H9 (cell line): Measurements from ENCODE around the gene PABPC1L2B. TPM values are rescaled to one million over a fixed set of nuclear protein-coding genes. Genes with fewer than 3 reads are reported as not detected.
"Not testable (repeated sequence)": the region's sequence is repeated elsewhere in the genome, so short reads cannot be mapped to it uniquely, and the experiment has no call there.

Source experiments
- DNase-seq: peaks from one replicate; pipeline ENCODE4 v3.0.0-alpha.2; 2017
- H2AFZ ChIP-seq: one replicate; pipeline ENCODE4 v1.6.1; 2013; ENCODE audit warnings: mild to moderate bottlenecking, low read length, control low read depth, moderate library complexity
- H2AK5ac ChIP-seq: 2 replicates; pipeline ENCODE4 v1.6.1; 2013; ENCODE audit warnings: low read length, control low read depth, mixed read lengths; ENCODE audit not compliant: insufficient read length
- H2BK120ac ChIP-seq: one replicate; pipeline ENCODE4 v1.6.1; 2013; ENCODE audit warnings: low read depth, mild to moderate bottlenecking, low read length, control low read depth, inconsistent platforms; ENCODE audit not compliant: poor library complexity, severe bottlenecking
- H2BK12ac ChIP-seq: 2 replicates; pipeline ENCODE4 v1.6.1; 2013; ENCODE audit warnings: low read length, control low read depth, mixed read lengths, low read depth; ENCODE audit not compliant: insufficient read length
- H2BK15ac ChIP-seq: 2 replicates; pipeline ENCODE4 v1.6.1; 2013; ENCODE audit warnings: low read depth, low read length, control low read depth
- H2BK20ac ChIP-seq: one replicate; pipeline ENCODE4 v1.6.1; 2013; ENCODE audit warnings: low read depth, mild to moderate bottlenecking, low read length, control low read depth, inconsistent platforms; ENCODE audit not compliant: poor library complexity, severe bottlenecking
- H2BK5ac ChIP-seq: 2 replicates; pipeline ENCODE4 v1.6.1; 2013; ENCODE audit warnings: low read length, control low read depth, mixed read lengths; ENCODE audit not compliant: insufficient read length
- H3K14ac ChIP-seq: 2 replicates; pipeline ENCODE4 v1.6.1; 2013; ENCODE audit warnings: low read length, control low read depth; ENCODE audit not compliant: insufficient read depth
- H3K18ac ChIP-seq: 2 replicates; pipeline ENCODE4 v1.6.1; 2013; ENCODE audit warnings: low read depth, mild to moderate bottlenecking, mixed read lengths, low read length, control low read depth; ENCODE audit not compliant: insufficient read length
- H3K23ac ChIP-seq: 2 replicates; pipeline ENCODE4 v1.6.1; 2013; ENCODE audit warnings: low read length, control low read depth, mixed read lengths, low read depth; ENCODE audit not compliant: insufficient read length
- H3K23me2 ChIP-seq: 2 replicates; pipeline ENCODE4 v1.6.1; 2013; ENCODE audit warnings: low read depth, mild to moderate bottlenecking, mixed read lengths, low read length, control low read depth; ENCODE audit not compliant: insufficient read length, poor library complexity, severe bottlenecking
- H3K27ac ChIP-seq: 2 replicates; pipeline ENCODE4 v1.5.1; 2013; ENCODE audit warnings: low read length, control low read depth, mixed read lengths, low read depth; ENCODE audit not compliant: insufficient read length
- H3K27me3 ChIP-seq: 2 replicates; pipeline ENCODE4 v1.6.1; 2013; ENCODE audit warnings: low read length, control low read depth, inconsistent platforms; ENCODE audit not compliant: insufficient read depth
- H3K4ac ChIP-seq: 2 replicates; pipeline ENCODE4 v1.6.1; 2013; ENCODE audit warnings: low read depth, mild to moderate bottlenecking, control low read depth, inconsistent platforms, low read length, moderate library complexity
- H3K4me1 ChIP-seq: 2 replicates; pipeline ENCODE4 v1.6.1; 2013; ENCODE audit warnings: low read length, control low read depth, inconsistent platforms; ENCODE audit not compliant: insufficient read depth
- H3K4me2 ChIP-seq: 2 replicates; pipeline ENCODE4 v1.6.1; 2013; ENCODE audit warnings: low read length, control low read depth, mixed read lengths; ENCODE audit not compliant: insufficient read length, insufficient read depth
- H3K56ac ChIP-seq: 2 replicates; pipeline ENCODE4 v1.6.1; 2013; ENCODE audit warnings: low read depth, mild to moderate bottlenecking, mixed read lengths, low read length, control low read depth; ENCODE audit not compliant: insufficient read length
- H3K79me1 ChIP-seq: 2 replicates; pipeline ENCODE4 v1.6.1; 2013; ENCODE audit warnings: low read depth, mild to moderate bottlenecking, moderate library complexity, low read length, control low read depth, inconsistent platforms; ENCODE audit not compliant: insufficient read depth, poor library complexity, severe bottlenecking
- H3K79me2 ChIP-seq: 2 replicates; pipeline ENCODE4 v1.6.1; 2013; ENCODE audit warnings: low read length, control low read depth, inconsistent platforms; ENCODE audit not compliant: insufficient read depth
- H3K9ac ChIP-seq: 2 replicates; pipeline ENCODE4 v1.6.1; 2013; ENCODE audit warnings: low read length, control low read depth, mixed read lengths; ENCODE audit not compliant: insufficient read length; ENCODE audit errors: extremely low read depth
- H3K9me3 ChIP-seq: one replicate; pipeline ENCODE4 v1.6.1; 2013; ENCODE audit warnings: low read depth, low read length, inconsistent platforms; ENCODE audit not compliant: control insufficient read depth
- H3T11ph ChIP-seq: one replicate; pipeline ENCODE4 v1.6.1; 2013; ENCODE audit warnings: mild to moderate bottlenecking, low read length, control low read depth, inconsistent platforms
- H4K20me1 ChIP-seq: one replicate; pipeline ENCODE4 v1.6.1; 2013; ENCODE audit not compliant: control insufficient read depth, insufficient read length, insufficient read depth
- H4K5ac ChIP-seq: 2 replicates; pipeline ENCODE4 v1.6.1; 2013; ENCODE audit warnings: low read depth, mild to moderate bottlenecking, mixed read lengths, low read length, control low read depth; ENCODE audit not compliant: insufficient read length
- H4K8ac ChIP-seq: replicated peaks from 2 replicates; pipeline ENCODE4 v1.6.1; 2013; ENCODE audit warnings: low read length, control low read depth, mixed read lengths, low read depth; ENCODE audit not compliant: insufficient read length
- H4K91ac ChIP-seq: 2 replicates; pipeline ENCODE4 v1.6.1; 2013; ENCODE audit warnings: low read depth, mild to moderate bottlenecking, moderate library complexity, mixed read lengths, low read length, control low read depth; ENCODE audit not compliant: insufficient read length
- H3K27ac Mint-ChIP-seq, 3 experiments: 2 replicates in 2 of 3; 3 replicates in 1 of 3; pipeline ENCODE4 v1.8.0; 2020 to 2021; ENCODE audit warnings: mixed read lengths in 3 of 3, mild to moderate bottlenecking in 1 of 3, moderate library complexity in 1 of 3
- H3K27me3 Mint-ChIP-seq: 2 replicates; pipeline ENCODE4 v1.8.0; 2021; ENCODE audit warnings: low read depth, mild to moderate bottlenecking, moderate library complexity, mixed read lengths
- H3K36me3 Mint-ChIP-seq, 3 experiments: 2 replicates in 2 of 3; 3 replicates in 1 of 3; pipeline ENCODE4 v1.8.0; 2020 to 2021; ENCODE audit warnings: low read depth in 3 of 3, mixed read lengths in 3 of 3; ENCODE audit not compliant: insufficient read depth in 1 of 3
- H3K4me1 Mint-ChIP-seq, 2 experiments: 2 replicates each; pipeline ENCODE4 v1.8.0; 2020; ENCODE audit warnings: mixed read lengths in 2 of 2
- H3K4me3 Mint-ChIP-seq, 2 experiments: 2 replicates in 1 of 2; 3 replicates in 1 of 2; pipeline ENCODE4 v1.8.0; 2020 to 2021; ENCODE audit warnings: mild to moderate bottlenecking in 2 of 2, mixed read lengths in 2 of 2, moderate library complexity in 1 of 2
- H3K9me3 Mint-ChIP-seq, 2 experiments: 2 replicates in 1 of 2; 3 replicates in 1 of 2; pipeline ENCODE4 v1.8.0; 2020; ENCODE audit warnings: mild to moderate bottlenecking in 2 of 2, mixed read lengths in 2 of 2, moderate library complexity in 1 of 2
- WGBS: extraction: QIAGEN DNeasy Blood & Tissue Kit; methylation state at CpG from one replicate; pipeline ENCODE4 v1.1.7; 2013; ENCODE audit warnings: missing lambda C conversion rate, low lambda C conversion rate, mixed read lengths; ENCODE audit not compliant: insufficient read length; ENCODE audit errors: extremely low coverage; 5-methylcytosine and 5-hydroxymethylcytosine counted together
- total RNA-seq: library from RNA; stranded (reverse); gene quantifications from 2 replicates; pipeline ENCODE4 v1.2.1, GENCODE V29; 2021

PABPC1L2B gene
- total RNA-seq, 1 experiment from 2014 or later: 1.8 TPM

GRCh38 chrX:72980894-72981469, 21.8 kb upstream of the PABPC1L2B start:
- not testable (repeated sequence) for H4K8ac ChIP-seq, H3K4me3 Mint-ChIP-seq, H3K14ac ChIP-seq, H3T11ph ChIP-seq, H2AK5ac ChIP-seq, H2BK20ac ChIP-seq, H2BK120ac ChIP-seq, H3K9me3 ChIP-seq, H3K4me1 ChIP-seq, H3K9ac ChIP-seq, H3K27ac Mint-ChIP-seq, H3K23me2 ChIP-seq, H3K27me3 ChIP-seq, H2BK5ac ChIP-seq, H3K79me2 ChIP-seq, H3K56ac ChIP-seq, H2BK15ac ChIP-seq, H4K20me1 ChIP-seq, H3K27me3 Mint-ChIP-seq, H3K18ac ChIP-seq, H2AFZ ChIP-seq, H3K4me1 Mint-ChIP-seq, H4K5ac ChIP-seq, H3K23ac ChIP-seq, H3K27ac ChIP-seq, H3K79me1 ChIP-seq, H3K4me2 ChIP-seq, H3K36me3 Mint-ChIP-seq, H3K4ac ChIP-seq, DNase-seq, H2BK12ac ChIP-seq, H4K91ac ChIP-seq
- H3K9me3 Mint-ChIP-seq: peaks cover 57 to 58% of the 10 kb centered on the region in 2 experiments
- WGBS: no CpG with 5 or more reads among the region's 5 CpGs

- H4K5ac ChIP-seq, H3T11ph ChIP-seq, H3K27me3 ChIP-seq, H3K18ac ChIP-seq, H3K36me3 Mint-ChIP-seq, H2BK15ac ChIP-seq, H3K4me2 ChIP-seq, H3K27ac ChIP-seq, H3K9me3 Mint-ChIP-seq, H2AFZ ChIP-seq, H4K8ac ChIP-seq, H3K14ac ChIP-seq, H3K79me1 ChIP-seq, H3K79me2 ChIP-seq, H3K23me2 ChIP-seq, H3K4ac ChIP-seq, H3K56ac ChIP-seq, H2BK12ac ChIP-seq, DNase-seq, H3K4me1 ChIP-seq, H4K91ac ChIP-seq, H2BK120ac ChIP-seq, H3K9me3 ChIP-seq, H2BK20ac ChIP-seq, H3K4me1 Mint-ChIP-seq, H3K4me3 Mint-ChIP-seq, H3K23ac ChIP-seq, H3K9ac ChIP-seq, H4K20me1 ChIP-seq, H2AK5ac ChIP-seq, H3K27ac Mint-ChIP-seq, H3K27me3 Mint-ChIP-seq, H2BK5ac ChIP-seq: not testable (repeated sequence)
- no CpG with 5 or more reads among the region's 19 CpGs for WGBS
These were observed 1.3 kb downstream of the PABPC1L2B start for GRCh38 chrX:73004032-73004431.
